SHP77 treated with DMSO at 0.1 percent for 48 hours (cell line): ENCODE results near the gene LRRN3.
"Not testable (repeated sequence)": the region's sequence is repeated elsewhere in the genome, so short reads cannot be mapped to it uniquely, and the experiment has no call there.

Experiments
- DNase-seq: peaks from one replicate; lab custom pipeline; 2025; lab: John Stamatoyannopoulos, UW

Gene LRRN3

GRCh38 chr7:111090846-111091245, at the start of gene LRRN3:
Gene LRRN3 (plus strand): TSS chr7:111091127. CDS start chr7:111122773, 31,646 bp downstream.
- peak; percentile 76 for DNase-seq

GRCh38 chr7:111041577-111041976, 49.4 kb upstream of the LRRN3 start:
- DNase-seq, result no peak

GRCh38 chr7:111042842-111043241, 48.1 kb upstream of the LRRN3 start:
- DNase-seq, result no peak

- DNase-seq, result no peak
Observed at GRCh38 chr7:111043561-111043960, 47.4 kb upstream of the LRRN3 start.

GRCh38 chr7:111045449-111045848, 45.5 kb upstream of the LRRN3 start:
- no peak for DNase-seq

GRCh38 chr7:111047595-111047994, 43.3 kb upstream of the LRRN3 start:
- no peak for DNase-seq

GRCh38 chr7:111049971-111050680, 40.8 kb upstream of the LRRN3 start:
- no peak for DNase-seq

GRCh38 chr7:111050875-111051416, 40.0 kb upstream of the LRRN3 start:
- DNase-seq, result no peak

- DNase-seq, result no peak
Observed at GRCh38 chr7:111051832-111052231, 39.1 kb upstream of the LRRN3 start.

- no peak for DNase-seq
Observed at GRCh38 chr7:111053035-111053434, 37.9 kb upstream of the LRRN3 start.

GRCh38 chr7:111056371-111056770, 34.6 kb upstream of the LRRN3 start:
- no peak for DNase-seq

- DNase-seq, result no peak
Observed at GRCh38 chr7:111057066-111057465, 33.9 kb upstream of the LRRN3 start.

- no peak for DNase-seq
Observed at GRCh38 chr7:111059833-111060232, 31.1 kb upstream of the LRRN3 start.

GRCh38 chr7:111063166-111063565, 27.8 kb upstream of the LRRN3 start:
- DNase-seq, result no peak

GRCh38 chr7:111067251-111067650, 23.7 kb upstream of the LRRN3 start:
- no peak for DNase-seq

GRCh38 chr7:111067682-111068081, 23.2 kb upstream of the LRRN3 start:
- no peak for DNase-seq

- DNase-seq, result no peak
Observed at GRCh38 chr7:111068618-111069017, 22.3 kb upstream of the LRRN3 start.

GRCh38 chr7:111071556-111071955, 19.4 kb upstream of the LRRN3 start:
- DNase-seq, result no peak

- DNase-seq, result not testable (repeated sequence)
Observed at GRCh38 chr7:111072658-111073057, 18.3 kb upstream of the LRRN3 start.

- DNase-seq, result no peak
Observed at GRCh38 chr7:111074071-111074747, 16.7 kb upstream of the LRRN3 start.

- no peak for DNase-seq
Observed at GRCh38 chr7:111074748-111075146, 16.2 kb upstream of the LRRN3 start.

GRCh38 chr7:111075498-111075897, 15.4 kb upstream of the LRRN3 start:
- DNase-seq, result no peak

- DNase-seq, result no peak
Observed at GRCh38 chr7:111076205-111076604, 14.7 kb upstream of the LRRN3 start.
